DND-41 (cell line): ENCODE data around the gene CTU2.

ENCODE experiments used
- CTCF ChIP-seq: IDR thresholded peaks from 2 replicates; pipeline ENCODE4 v1.5.1; 2012; ENCODE audit warnings: borderline replicate concordance, low read length, moderate library complexity, mild to moderate bottlenecking; ENCODE audit not compliant: poor library complexity, severe bottlenecking; ENCODE audit errors: extremely low read depth
- EZH2 ChIP-seq: IDR thresholded peaks from 3 replicates; pipeline ENCODE4 v1.6.1; 2012; ENCODE audit warnings: borderline replicate concordance, low read depth, mild to moderate bottlenecking, moderate library complexity, low read length, inconsistent platforms; ENCODE audit not compliant: severe bottlenecking

GRCh38 chr16:88735121-88735520 is 28.8 kb downstream of the CTU2 start:
- TF ChIP-seq CTCF: no peak
- no peak for TF ChIP-seq EZH2
